ENCODE results near the gene PHACTR3.

DNA sequence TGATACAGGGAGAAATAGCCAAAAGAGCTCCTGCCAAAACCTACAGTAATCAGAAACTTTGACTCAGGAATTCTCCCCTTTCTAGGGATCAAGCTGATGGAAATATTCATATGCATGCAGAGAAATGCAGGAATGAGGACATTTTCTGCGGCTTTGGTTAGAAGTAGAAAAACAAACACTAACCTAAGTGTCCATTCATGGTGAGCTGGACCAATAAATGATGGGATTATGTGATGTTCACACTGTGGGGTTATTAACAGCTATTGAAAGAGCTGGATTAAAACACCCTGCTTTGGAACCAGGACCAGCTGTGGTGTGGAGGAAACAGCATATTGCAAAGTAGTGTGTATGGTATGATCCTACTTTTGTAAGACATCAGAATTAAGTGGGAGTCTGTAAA is 186.0 kb downstream of the PHACTR3 start:
- TF ChIP-seq, protein P1, sequence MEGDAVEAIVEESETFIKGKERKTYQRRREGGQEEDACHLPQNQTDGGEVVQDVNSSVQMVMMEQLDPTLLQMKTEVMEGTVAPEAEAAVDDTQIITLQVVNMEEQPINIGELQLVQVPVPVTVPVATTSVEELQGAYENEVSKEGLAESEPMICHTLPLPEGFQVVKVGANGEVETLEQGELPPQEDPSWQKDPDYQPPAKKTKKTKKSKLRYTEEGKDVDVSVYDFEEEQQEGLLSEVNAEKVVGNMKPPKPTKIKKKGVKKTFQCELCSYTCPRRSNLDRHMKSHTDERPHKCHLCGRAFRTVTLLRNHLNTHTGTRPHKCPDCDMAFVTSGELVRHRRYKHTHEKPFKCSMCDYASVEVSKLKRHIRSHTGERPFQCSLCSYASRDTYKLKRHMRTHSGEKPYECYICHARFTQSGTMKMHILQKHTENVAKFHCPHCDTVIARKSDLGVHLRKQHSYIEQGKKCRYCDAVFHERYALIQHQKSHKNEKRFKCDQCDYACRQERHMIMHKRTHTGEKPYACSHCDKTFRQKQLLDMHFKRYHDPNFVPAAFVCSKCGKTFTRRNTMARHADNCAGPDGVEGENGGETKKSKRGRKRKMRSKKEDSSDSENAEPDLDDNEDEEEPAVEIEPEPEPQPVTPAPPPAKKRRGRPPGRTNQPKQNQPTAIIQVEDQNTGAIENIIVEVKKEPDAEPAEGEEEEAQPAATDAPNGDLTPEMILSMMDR (IDR thresholded peaks at IDR 0.05): no peak
- no peak for TF ChIP-seq POLR2A (IDR thresholded peaks at IDR 0.05)

Measured in right lobe of liver (tissue), 4 donors.